Epidermal melanocyte (primary cell): ENCODE measurements around the gene NOX5.

Source experiments
- DNase-seq: peaks from one replicate; pipeline ENCODE4 v3.0.0; 2011; ENCODE audit warnings: low spot score; ENCODE audit not compliant: insufficient read length

The NOX5 gene

GRCh38 chr15:69081310-69082004, 67.0 kb downstream of the NOX5 start:
- no peak for DNase-seq

GRCh38 chr15:69082021-69082502, 67.6 kb downstream of the NOX5 start:
- DNase-seq = no peak

GRCh38 chr15:69082554-69082953, 68.1 kb downstream of the NOX5 start:
- no peak for DNase-seq

- no peak for DNase-seq
Observed at GRCh38 chr15:69084404-69085030, 70.0 kb downstream of the NOX5 start.

- DNase-seq = no peak
Observed at GRCh38 chr15:69085325-69086081, 71.0 kb downstream of the NOX5 start.

GRCh38 chr15:69086427-69087204, 72.1 kb downstream of the NOX5 start:
- no peak for DNase-seq

- no peak for DNase-seq
Observed at GRCh38 chr15:69087366-69087976, 73.0 kb downstream of the NOX5 start.

GRCh38 chr15:69088300-69088965, 73.9 kb downstream of the NOX5 start:
- no peak for DNase-seq

- no peak for DNase-seq
Observed at GRCh38 chr15:69089258-69089657, 74.8 kb downstream of the NOX5 start.

- no peak for DNase-seq
Observed at GRCh38 chr15:69090197-69090948, 75.9 kb downstream of the NOX5 start.

- no peak for DNase-seq
Observed at GRCh38 chr15:69091654-69092053, 77.2 kb downstream of the NOX5 start.

GRCh38 chr15:69092159-69092558, 77.7 kb downstream of the NOX5 start:
- no peak for DNase-seq

- DNase-seq = no peak
Observed at GRCh38 chr15:69093127-69093526, 78.6 kb downstream of the NOX5 start.

GRCh38 chr15:69093614-69094013, 79.1 kb downstream of the NOX5 start:
- no peak for DNase-seq

- no peak for DNase-seq
Observed at GRCh38 chr15:69094124-69094921, 79.8 kb downstream of the NOX5 start.

GRCh38 chr15:69095274-69095673, 80.8 kb downstream of the NOX5 start:
- no peak for DNase-seq

- DNase-seq = no peak
Observed at GRCh38 chr15:69096196-69096595, 81.7 kb downstream of the NOX5 start.

GRCh38 chr15:69096626-69097025, 82.1 kb downstream of the NOX5 start:
- DNase-seq = no peak

GRCh38 chr15:69098771-69099170, 84.3 kb downstream of the NOX5 start:
- no peak for DNase-seq
